Mesenteric fat pad (tissue), 1 donor: ENCODE measurements around the gene GNA12. TPM values are rescaled to one million over a fixed set of nuclear protein-coding genes. Genes with fewer than 3 reads are reported as not detected.
A peak's percentile ranks its signal among the peaks of the same experiment; 100 is the strongest.

Source experiments
- DNase-seq: peaks from one replicate; pipeline ENCODE4 v3.0.0-alpha.2; 2020; ENCODE audit warnings: low spot score
- total RNA-seq: library from RNA; stranded (reverse); fragmentation: NEBNext Ultra II Directional; extraction: Animal tissue kit (Norgen Biotek cat#: 25700); gene quantifications from one replicate; pipeline ENCODE4 v1.2.1, GENCODE V29; 2021
- donor health status: DM: yes; HTN: yes; CAD: no.

Gene GNA12
- total RNA-seq, 1 donor from 2014 or later, result 70.1 TPM

DNA sequence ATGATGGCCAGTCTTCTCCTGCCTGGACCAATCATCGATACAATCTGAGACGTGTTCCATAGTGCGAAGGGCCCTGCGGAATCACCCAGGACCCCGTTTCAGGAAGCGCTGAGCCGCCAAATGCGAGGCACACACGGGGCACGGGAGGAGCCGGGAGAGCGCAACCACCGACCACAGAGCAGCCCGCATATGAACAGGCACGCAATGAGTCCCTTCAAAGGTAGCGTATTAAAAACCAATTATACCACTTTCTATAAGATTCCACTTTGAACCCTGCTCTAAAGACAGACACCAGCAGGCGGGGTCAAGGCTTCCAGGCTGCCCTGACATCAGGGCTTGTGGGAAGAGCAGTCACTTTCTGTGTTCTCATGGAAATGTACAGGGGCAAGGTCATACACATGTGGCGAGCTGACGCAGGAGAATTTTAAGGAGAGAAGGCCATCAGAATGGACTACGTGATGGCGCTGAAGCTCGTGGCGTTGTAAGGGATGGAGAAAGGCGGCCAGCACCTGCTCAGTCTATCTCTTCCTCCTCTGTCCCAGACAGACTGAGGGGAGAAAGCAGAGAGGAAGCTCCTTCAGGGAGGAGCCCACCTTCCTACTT is 109.9 kb downstream of the GNA12 start:
- DNase-seq, result peak; percentile 76

DNA sequence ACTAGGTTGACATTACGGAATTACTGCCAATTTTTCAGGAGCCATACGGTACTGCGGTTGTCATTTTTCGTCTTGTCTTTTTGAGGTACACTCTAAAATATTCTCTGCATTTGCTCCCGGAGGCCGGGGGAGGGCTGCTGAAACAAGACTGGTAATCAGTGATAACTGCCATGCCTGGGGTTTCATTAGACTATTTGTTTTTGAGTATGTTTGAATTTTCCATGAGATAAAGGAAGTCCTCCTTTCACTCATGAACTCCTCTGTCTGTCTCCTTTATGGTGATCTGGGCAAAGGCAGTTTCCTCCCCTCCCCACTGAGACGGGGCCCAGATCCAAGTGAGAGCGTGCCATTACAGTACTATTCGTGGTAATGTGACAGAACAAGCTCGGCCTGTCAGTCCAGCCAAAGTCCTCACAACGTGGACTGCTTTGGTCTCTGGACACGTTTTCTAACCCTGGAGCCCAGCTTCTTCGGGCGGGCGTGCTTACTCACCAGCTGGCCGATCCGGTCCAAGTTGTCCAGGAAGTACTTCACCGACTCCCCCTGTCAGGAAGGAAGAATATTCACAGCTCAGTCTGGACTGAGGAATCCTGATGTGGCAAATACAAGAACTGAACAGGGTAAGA is 111.0 kb downstream of the GNA12 start:
- DNase-seq, result peak; percentile 89

DNA sequence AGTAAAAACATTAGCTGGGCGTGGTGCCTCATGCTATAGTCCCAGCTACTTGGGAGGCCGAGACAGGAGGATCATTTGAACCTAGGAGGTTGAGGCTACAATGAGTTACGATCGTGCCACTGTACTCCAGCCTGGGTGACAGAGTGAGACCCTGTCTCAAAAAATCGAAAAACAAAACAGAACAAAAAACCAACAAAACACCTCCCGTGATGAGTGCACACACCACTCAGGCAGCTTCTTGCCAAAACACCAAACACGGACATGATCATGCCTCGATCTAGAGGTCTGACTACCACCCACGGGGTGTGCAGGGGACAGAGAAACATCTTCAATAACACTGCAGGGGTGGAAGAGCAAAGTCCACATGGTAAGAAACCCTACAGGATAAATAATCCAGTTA is 111.7 kb downstream of the GNA12 start:
- no peak for DNase-seq

DNA sequence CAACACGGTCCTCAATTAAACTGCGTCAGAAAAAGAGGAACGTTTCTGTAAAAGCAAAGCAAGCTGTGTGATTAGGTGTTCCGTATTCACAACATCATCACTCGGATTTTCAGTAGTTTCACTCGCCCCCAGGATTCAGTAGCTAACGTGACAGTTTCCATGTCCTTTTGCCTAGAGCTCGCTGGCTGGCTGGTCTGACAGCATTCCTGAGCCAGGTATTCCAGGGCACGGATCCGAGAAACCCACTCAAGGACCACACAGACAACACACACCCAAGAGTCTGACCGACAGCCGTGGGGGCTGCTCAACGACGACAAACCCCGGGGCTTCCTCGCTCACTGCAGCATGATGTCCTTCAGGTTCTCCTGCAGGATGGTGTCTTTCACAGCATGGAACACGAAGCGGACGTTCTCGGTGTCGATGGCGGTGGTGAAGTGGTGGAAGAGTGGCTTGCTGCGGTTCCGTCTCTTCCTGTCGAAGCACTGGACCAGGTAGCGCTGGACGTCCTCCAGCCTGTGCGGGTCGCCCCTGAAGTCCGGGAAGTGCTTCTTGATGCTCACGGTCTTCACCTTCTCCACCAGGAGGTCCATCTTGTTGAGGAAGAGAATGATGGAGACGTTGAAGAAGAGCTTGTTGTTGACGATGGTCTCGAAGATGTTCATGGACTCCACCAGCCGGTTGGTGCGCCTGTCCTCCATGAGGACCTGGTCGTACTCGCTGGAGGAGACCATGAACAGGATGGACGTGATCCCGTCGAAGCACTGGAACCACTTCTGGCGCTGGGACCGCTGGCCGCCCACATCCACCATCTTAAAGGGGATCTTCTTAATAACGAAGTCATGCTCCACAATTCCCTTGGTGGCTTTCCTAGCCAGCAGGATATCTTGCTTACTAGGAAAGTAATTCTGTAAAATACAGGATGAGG is 113.0 kb downstream of the GNA12 start:
- peak; percentile 89 for DNase-seq

DNA sequence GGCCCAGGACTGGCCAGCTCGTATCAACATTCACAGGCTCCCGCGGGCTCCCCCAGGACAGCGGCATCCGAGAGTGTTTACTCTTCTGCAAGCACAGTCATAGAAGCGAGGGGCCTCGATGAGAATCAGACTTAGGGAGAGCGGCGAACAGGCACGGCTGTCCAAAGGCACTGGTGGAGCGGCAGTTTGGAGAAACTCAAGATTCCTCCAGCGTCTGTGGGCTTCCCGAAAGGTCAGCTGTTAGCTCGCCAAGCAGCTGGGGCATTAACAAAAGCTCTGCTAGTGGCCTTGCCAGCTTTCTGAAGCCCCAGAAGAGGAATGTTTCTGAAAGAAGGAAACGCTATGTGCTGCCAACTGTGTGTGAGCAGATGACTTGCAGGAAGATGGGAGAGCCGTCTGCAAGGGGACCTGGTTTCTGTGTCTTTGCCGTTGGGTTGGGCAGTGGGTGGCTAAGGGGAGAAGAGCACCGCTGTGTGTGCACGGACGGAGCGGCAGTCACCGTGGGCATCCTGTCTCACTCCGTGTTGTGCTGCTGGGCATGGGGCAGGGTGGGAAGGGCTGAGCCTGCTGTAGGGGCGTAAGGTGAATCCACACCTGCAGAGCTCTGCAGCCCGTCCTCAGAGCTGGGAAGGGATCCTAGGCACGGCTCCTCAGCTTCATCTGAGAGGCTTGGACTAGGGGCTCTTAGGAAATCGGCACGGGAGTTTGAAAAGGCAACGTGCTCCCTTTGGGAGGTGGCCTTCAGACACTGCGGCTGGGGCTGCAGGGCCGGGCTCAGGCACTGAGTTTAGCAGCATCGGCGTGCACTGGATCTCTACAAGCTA is 114.0 kb downstream of the GNA12 start:
- DNase-seq, result peak; percentile 83

DNA sequence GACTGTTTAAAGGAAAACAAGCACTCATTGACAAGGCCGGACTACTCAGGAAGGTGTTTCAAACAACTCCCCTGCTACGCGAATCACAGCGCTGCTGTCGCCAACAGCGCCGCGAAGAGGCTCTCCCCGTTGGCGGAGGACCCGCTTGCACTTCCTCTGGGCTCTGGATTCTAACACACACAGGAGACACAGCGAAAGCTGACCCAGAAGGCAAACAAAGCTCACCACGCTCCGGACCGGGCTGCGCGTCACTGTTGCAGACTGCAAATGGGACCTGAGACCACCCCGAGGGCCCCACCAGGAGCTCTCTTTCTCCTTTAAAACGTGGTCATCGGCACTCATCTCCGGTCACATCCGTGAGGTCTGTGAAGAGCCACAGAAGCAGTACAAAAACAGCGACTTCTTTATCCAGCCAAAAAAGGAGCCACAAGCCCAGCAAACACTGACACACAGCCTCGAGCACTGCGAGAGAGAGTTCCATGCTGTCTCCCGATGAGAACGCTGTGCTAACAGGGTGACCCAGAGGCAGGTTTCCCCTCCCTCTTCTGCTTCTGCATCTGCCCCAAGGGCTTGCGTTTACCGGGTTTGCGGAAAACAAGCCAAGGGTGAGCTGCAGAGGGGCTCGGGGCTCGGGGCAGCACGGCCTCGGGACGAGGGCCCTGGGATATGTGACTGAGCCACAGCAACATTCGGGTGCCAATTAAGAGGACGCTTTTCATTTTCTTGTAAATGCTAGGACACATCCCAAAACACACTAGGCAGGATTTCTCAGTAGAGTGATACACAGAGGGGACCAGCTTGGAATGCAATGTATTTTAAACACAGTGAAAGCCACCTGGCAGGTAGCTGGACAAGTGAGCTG is 114.8 kb downstream of the GNA12 start:
- DNase-seq, result peak; percentile 87

DNA sequence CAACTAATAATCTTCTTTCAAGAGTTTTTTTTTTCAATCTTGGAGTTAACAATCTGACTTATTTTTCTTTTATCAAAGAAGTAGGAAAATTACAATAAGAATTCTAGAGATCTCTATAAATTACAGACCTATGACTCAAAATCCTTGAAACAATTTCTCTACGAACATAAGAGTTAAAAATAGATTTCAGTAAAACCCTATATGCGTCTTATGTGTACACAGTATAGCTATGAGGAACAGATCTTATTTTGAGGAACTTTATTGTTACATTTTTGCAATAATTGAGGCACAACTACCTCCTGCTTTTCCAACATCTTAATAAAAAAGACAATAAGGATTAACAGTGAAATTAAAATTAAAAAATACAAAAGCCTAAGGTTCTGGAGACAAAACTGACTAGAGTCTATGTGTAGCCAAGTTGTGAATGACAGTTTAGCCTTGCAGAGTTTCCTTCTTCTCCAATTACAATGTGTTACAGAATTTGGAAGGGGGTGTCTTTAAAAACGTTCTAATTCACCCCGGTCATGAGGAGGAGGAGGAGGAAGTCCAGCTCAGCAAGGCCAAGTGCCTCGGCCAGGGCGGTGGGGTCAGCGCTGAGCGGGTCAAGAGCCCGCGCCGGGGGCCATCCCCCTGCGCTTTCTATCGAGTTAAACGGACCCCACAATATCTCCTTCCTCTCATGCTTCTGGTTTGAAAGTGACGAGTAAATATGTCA is 115.6 kb downstream of the GNA12 start:
- peak; percentile 74 for DNase-seq

DNA sequence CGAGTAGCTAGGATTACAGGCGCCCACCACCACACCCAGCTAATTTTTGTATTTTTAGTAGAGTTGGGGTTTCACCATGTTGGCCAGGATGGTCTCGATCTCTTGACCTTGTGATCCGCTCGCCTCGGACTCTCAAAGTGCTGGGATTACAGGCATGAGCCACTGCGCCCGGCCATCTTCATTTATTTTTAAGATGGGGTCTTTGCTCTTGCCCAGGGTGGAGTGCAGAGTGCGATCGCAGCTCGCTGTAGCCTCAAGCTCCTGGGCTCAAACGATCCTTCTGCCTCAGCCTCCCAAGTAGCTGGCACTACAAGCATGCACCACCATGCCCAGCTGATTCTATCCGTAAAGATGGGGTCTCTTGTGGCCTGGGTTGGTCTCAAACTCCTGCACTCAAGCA is 116.9 kb downstream of the GNA12 start:
- DNase-seq, result peak; percentile 30

DNA sequence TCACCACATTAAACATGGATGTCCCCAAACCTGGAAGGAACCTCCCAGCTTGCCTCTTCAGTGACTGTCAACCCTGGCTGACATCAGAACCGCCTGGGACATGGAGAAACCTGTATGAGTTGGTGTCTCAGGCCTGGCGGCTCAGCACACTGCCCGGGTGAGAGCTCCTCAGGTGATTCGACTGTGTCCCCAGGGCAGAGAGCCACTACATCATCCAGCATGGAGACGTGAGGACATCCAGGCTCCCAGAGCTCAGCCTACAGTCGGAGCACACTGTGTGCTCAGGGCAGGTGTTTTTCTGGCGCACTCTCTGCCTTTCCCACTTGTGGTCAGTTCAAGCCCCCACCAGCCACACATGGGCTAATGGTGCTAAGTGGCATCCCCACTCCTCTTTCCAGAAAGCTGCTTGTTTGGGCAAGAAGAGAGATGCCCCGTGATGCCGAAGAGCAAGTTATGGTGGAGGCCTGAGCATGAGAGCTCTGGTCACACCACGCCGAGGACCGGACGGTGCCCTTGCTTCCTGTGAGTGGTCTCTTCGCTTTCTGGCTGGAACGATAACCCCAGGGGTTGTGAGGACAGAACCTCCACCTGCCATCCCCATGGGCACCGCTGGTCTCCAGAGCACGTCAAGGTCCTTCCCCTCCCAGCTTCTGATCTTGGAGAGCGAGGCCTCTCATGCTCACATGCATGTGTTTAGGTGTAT is 117.6 kb downstream of the GNA12 start:
- peak; percentile 80 for DNase-seq

DNA sequence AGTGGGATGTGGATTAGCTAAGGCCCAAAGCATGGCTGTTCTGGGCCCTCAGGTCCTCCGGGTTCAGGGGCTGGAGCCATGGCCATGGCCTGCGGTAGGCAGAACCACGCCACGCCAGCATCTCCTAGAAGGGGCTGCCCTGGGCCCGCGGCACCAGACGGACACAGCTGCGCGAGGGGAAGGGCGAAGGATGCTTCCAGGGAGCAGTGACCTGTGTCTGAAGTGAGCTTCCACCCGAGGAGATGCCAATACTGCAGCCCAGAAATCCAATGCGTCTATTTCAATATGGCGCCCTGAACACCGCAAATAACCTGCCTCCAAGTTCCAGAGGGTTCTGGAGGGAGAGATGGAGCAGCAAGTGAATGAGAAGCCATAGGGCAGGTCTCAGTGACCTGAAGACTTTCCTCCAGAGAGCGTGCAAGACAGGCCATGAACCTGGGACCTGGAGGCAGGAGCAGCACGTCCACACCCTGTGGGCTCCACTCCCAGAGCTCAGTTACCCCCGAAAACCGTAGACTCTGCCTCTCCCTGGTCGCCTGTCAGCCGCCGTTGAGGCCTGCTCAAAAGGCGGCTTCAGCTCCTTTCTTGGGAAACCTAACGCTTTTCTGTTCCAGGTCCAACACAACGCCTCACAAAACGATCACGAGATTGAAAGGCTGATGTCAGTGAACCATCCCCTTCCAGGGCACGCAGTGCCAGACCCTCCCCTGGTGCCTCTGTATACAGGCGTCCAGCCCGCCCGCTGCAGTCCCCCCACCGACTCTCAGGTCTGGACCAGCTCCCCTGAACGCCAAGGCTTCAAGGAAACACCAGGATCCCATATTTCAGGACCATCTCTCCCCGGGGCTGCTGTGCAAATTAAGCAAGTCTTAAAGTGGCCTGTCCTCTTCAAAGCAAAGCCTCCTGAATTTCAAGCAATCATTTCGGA is 118.7 kb downstream of the GNA12 start:
- peak; percentile 80 for DNase-seq

DNA sequence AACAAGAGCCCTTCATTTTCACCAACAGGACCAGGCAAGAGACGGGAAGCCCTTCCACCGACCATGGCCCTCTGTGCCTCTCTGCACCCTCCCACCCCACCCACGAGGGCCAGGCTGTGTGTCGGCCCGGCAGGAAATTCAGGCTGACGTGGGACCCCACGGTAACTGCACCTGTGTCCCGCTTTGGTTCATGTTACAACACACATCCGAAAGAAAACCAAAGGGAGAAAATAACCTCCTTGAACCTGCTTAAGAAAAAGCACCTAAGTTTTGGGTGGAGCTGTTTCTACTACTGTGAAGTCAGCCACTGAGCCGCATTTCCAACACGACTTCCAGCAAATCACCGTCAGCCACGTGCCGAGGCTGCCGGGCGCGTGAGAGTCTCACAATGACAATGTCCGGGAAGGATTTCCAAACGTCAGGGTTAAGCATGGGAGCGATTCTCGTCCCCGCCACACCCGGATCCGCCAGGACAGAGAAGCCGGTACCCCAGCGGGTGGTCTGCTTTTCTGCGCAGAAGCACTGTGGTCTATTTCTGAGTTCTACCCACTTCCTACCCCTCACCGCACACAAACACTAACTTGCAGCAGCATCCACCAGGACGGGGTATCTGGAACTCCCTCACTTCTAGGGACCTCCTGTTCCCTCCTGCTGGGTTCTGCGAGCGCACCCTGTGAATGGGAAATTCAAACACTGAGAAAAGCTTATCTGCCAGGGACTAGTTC is 119.5 kb downstream of the GNA12 start:
- peak; percentile 81 for DNase-seq

DNA sequence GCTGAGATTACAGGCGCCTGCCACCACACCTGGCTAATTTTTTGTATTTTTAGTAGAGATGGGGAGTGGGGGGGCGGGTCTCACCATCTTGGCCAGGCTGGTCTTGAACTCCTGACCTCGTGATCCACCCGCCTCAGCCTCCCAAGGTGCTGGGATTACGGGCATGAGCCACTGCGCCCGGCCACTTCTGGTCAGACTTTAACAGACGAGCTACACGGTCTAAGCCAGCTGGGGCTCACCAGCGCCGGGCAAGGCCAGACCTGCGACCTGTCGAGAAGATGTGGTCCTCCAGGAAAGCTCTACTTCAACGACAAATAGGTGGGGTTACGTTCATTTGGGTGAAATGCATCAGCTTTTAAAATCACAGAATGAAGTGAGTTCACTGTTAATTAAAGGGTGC is 120.1 kb downstream of the GNA12 start:
- DNase-seq, result peak; percentile 86

DNA sequence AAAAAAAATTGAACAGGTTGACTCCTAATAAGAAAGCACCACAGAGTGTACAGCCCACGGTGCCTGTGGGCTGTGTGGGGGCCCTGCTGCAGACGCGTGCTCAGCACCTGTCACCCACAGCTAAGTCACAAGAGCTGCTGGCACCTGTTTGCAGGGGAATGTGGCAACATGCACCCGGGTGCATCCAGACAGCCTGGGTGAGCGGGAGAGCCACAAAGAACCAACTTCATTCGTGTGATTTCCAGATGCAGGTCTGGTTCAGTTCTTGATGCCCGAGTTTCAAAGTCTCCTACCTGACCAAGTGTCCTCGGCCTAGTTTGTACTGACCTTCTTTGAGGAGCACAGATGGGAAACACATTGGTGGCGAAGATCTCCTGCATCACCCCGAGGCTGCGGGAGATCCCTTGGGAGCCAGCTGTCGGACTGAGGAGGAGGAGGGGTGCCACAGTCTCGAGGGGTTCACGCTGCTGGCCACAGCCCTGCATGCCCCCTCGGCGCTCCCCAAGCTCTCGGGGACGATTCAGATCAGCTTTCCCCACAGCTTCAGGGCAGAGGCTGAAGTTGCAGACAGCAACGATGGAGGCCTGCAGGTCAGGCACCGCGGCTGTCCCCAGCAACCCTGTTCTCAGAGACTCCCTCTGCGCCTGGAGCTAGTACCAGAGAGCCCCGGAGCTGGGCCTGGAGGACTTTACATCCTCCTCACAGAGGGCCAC is 120.8 kb downstream of the GNA12 start:
- DNase-seq, result peak; percentile 80

DNA sequence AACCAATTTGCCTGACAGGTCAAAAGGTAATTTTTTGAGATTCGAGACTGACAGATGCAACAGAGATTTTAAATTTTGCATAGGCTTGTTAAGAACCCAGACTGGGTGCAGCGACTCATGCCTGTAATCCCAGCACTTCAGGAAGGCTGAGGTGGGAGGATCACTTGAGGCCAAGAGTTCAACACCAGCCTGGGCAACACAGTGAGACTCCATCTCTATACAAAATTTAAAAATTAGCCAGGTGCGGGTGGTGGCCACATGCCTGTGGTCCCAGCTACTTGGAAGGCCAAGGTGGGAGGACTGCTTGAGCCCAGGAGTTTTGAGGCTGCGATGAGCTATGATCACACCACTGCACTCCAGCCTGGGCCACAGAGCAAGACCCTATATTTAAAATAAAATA is 121.5 kb downstream of the GNA12 start:
- no peak for DNase-seq

DNA sequence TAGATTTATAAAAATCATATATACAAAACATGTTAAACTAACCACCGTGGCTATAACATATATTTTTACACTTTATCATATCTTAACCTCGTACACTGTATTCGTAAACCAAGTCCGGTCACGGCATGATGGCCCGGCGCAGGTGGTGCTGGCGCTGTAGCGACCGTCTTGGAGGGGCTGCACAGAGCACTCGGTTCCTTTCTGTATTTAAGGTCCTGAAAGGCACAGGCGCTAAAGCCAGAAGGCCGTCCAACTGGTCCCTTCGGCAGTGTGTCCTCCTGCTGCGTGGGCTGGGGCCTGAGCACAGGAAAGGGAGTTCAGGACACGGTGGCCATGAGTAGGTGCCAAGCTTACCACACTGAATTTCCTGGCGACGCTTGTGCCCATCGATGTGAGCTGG is 122.3 kb downstream of the GNA12 start:
- DNase-seq, result no peak

DNA sequence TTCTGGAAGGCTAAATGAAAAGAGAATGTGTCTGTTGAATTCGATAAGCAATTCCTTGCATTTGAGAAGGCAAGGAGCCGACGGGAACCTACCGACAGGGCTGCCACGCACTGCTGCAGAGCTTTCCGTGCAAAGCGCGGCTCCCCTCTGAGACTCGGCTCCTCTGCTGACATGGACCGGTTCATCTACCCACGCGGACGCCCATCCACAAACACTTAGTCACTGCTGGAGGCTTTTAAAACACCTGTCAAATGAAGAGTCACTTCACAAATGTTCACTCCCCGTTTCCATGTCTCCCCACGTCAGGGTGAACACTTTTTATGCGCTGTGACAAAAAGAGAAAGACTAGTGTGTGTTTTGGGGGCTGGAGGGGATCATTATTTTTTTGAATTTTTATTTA is 124.1 kb downstream of the GNA12 start:
- no peak for DNase-seq

DNA sequence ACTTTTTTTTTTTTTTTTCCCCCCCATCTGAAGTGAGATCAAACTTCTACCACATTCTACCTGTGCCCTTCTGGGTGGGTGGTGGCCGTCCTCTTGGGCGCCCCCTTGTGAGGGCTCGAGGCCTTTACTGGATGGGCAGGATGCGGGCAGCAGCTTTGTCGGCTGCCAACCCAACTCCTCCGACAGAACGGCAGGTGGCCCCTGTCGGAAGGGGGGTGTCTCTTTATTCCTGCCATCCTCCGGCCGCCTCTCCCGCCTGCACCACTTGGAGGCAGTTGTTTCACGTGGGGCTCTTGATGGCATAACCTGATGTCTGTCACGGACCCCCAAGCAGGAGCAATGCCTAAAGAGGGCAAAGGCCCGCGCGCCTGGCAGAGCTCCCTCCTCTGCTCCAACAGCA is 125.1 kb downstream of the GNA12 start:
- DNase-seq, result no peak
